GM12872 (cell line): ENCODE results near the gene ID3.

ENCODE experiments used
- CTCF ChIP-seq: IDR thresholded peaks from 3 replicates; pipeline ENCODE4 v1.5.1; 2011; ENCODE audit warnings: low read depth, mild to moderate bottlenecking, low read length, moderate library complexity; ENCODE audit not compliant: insufficient read depth

ID3 gene

GRCh38 chr1:23522244-23522982, 36.9 kb downstream of the ID3 start:
- no peak for TF ChIP-seq CTCF

- no peak for TF ChIP-seq CTCF
Measured at GRCh38 chr1:23521588-23521987, 37.7 kb downstream of the ID3 start.

GRCh38 chr1:23517581-23517980, 41.7 kb downstream of the ID3 start:
- TF ChIP-seq CTCF = no peak

GRCh38 chr1:23515905-23516304, 43.4 kb downstream of the ID3 start:
- no peak for TF ChIP-seq CTCF

GRCh38 chr1:23514111-23514679, 45.1 kb downstream of the ID3 start:
- no peak for TF ChIP-seq CTCF

- TF ChIP-seq CTCF = no peak
Measured at GRCh38 chr1:23509896-23510295, 49.4 kb downstream of the ID3 start.
